Naive thymus-derived CD8-positive, alpha-beta T cell (primary cell): ENCODE data around the gene FBXO36. TPM values are rescaled to one million over a fixed set of nuclear protein-coding genes. Genes with fewer than 3 reads are reported as not detected.

Experiments used
- polyA plus RNA-seq, 3 donors: library from polyadenylated mRNA; unstranded; fragments of 300-500 nt; fragmentation: Illumina TruSeq; gene quantifications; one replicate each; pipeline ENCODE4 v1.2.3, GENCODE V29; 2021
- total RNA-seq, 8 experiments: library from RNA in 2 of 8; stranded (reverse) in 2 of 8; gene quantifications; one replicate each; pipeline ENCODE4 v1.2.3 and lab custom pipeline; 2021 to 2026

Gene FBXO36
- total and polyA plus RNA-seq, 5 experiments from 2014 or later, result 0.32 to 1.5 (median 1.4) TPM

Other genes starting within 250 kb of the FBXO36 start
- gene DNER, start 207.9 kb upstream of the FBXO36 start, total RNA-seq, result not detected
- not detected for gene DNER, start 207.9 kb upstream of the FBXO36 start, polyA plus RNA-seq
- gene TRIP12, start 494 bp upstream of the FBXO36 start, total RNA-seq, result 100 to 1,000 TPM; 215 to 221 TPM
- gene TRIP12, start 494 bp upstream of the FBXO36 start, polyA plus RNA-seq, result 10 to 100 TPM; 32.2 to 45.2 (median 41.2) TPM
- 1 to 10 TPM in 1 of 2 experiments, under 1 TPM in 1; 0.60 to 1.6 TPM for gene SLC16A14, start 146.4 kb downstream of the FBXO36 start, total RNA-seq
- under 1 TPM in 2 of 3 donors, not detected in 1; 0.16 to 0.25 TPM for gene SLC16A14, start 146.4 kb downstream of the FBXO36 start, polyA plus RNA-seq